ENCODE data around the gene RBBP8NL.

Gene RBBP8NL

GRCh38 chr20:62388839-62389600, 38.3 kb downstream of the RBBP8NL start:
- DNase-seq (ENCODE audit: insufficient read length, low spot score) (no peak), FAIRE-seq (no peak)
- TF ChIP-seq, protein P1, sequence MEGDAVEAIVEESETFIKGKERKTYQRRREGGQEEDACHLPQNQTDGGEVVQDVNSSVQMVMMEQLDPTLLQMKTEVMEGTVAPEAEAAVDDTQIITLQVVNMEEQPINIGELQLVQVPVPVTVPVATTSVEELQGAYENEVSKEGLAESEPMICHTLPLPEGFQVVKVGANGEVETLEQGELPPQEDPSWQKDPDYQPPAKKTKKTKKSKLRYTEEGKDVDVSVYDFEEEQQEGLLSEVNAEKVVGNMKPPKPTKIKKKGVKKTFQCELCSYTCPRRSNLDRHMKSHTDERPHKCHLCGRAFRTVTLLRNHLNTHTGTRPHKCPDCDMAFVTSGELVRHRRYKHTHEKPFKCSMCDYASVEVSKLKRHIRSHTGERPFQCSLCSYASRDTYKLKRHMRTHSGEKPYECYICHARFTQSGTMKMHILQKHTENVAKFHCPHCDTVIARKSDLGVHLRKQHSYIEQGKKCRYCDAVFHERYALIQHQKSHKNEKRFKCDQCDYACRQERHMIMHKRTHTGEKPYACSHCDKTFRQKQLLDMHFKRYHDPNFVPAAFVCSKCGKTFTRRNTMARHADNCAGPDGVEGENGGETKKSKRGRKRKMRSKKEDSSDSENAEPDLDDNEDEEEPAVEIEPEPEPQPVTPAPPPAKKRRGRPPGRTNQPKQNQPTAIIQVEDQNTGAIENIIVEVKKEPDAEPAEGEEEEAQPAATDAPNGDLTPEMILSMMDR (IDR thresholded peaks at IDR 0.05; ENCODE audit: insufficient read depth, missing control alignments), result no peak

GRCh38 chr20:62387933-62388635, 39.3 kb downstream of the RBBP8NL start:
- FAIRE-seq (no peak), DNase-seq (ENCODE audit: insufficient read length, low spot score) (no peak)
- TF ChIP-seq, protein P1 (IDR thresholded peaks at IDR 0.05; ENCODE audit: insufficient read depth, missing control alignments), result no peak

- FAIRE-seq (no peak), DNase-seq (ENCODE audit: insufficient read length, low spot score) (no peak)
- TF ChIP-seq, protein P1 (IDR thresholded peaks at IDR 0.05; ENCODE audit: insufficient read depth, missing control alignments), result no peak
These were observed 40.0 kb downstream of the RBBP8NL start for GRCh38 chr20:62387219-62387913.

- TF ChIP-seq, protein P1 (IDR thresholded peaks at IDR 0.05; ENCODE audit: insufficient read depth, missing control alignments), result no peak
- FAIRE-seq (no peak), DNase-seq (ENCODE audit: insufficient read length, low spot score) (peak; percentile 89)
These were observed 40.7 kb downstream of the RBBP8NL start, which contains the start of gene RPS21 for GRCh38 chr20:62386383-62387218. Gene RPS21 (plus strand): TSS chr20:62387103. CDS start chr20:62387339, 236 bp downstream.

DNA sequence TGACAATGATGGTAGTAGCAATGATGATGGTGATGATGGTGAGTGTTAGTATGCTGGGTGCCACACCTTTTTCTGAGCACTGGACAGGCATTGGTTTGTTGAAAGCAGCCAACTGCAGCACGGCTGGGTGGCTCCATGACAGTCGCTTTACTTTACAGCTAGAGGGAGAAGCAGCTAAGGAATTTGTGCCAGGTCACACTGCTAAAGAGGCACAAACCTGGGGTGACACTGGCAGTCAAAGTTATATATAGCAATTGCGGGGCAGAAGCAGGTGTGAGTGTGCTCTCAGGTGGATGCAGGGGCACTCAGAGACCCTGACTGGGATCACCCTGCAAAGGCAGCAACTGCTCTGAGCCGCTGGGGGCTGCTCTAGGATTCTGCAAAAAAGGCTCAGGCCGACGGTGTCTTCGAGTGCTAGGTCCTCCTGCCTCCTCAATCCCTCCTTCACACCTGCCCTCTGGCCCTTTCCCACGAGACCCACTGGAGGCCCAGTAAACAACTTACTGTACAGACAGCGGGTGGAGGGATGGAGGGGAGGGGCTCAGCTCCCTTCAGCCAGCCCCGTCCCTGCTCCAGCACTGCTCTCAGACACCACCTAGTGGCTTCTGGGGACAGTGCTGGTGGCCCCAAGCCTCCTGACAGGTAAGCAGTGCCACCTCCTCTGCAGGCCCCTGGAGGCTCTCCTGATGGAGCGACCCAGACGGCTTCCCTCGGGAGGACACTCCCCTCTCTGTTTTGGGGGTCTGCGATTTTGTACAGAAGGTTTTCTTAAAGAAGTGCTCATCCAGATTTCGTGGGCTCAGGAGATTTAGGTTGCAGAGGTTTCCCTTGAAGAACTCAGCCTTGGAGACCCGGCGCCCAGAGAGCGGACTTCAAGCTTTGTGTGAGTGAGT, 44.8 kb downstream of the RBBP8NL start:
- peak; percentile 65 for DNase-seq (ENCODE audit: insufficient read length, low spot score)

More for the DNA sequence above, 44.8 kb downstream of the RBBP8NL start:
- TF ChIP-seq, protein P1 (IDR thresholded peaks at IDR 0.05; ENCODE audit: insufficient read depth, missing control alignments), result peak; percentile 92
- FAIRE-seq, result no peak
